ENCODE measurements around the gene ZFTA. TPM values are rescaled to one million over a fixed set of nuclear protein-coding genes. Genes with fewer than 3 reads are reported as not detected.

ZFTA gene
- total RNA-seq (ENCODE audit: low replicate concordance) = 13.2 and 62.7 TPM in 2 replicates

DNA sequence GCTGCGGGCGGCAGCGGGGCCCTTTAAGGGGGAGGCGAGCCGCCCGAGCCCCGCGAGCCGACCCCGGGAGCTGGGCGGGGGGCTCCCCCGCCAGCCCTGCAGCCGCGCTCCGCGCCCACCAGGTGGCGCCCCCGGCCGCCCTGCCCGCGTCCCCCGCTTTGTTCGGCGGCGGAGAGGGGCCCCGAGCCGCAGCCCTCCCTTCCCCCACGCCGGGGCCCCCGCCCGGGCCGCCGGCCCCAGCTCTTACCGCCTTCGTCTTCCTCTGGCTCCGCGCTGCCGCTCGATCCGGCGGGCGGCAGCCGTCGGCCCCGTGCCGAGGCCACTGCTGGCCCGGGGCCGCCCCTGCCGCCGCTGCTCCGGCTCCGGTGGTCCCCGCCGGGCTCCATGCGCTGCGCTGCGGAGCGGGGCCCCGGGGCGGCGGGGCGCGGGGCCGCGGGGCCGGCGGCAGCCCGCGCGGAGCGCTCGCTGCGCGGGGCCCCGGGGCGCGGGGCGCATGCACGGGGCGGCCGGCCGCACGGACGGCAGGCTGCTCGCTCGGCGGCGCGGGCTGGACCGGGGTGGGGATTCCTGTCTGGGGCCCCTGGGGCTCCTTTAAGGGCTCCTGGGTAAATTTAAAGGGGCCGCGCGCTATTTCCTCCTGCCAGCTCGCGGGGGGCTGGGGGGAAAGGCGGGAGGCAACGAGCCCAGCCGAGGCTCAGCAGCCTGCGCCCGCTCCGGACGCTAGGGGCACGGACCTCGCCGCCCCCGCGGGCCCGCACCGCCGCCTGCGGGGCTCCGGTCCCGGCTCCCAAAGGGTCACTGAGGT, at the start of gene ZFTA:
Gene ZFTA, minus strand, starts transcription at position 539 of the 805 bp plus-strand sequence. Its CDS starts 153 bp downstream, at position 386.
- peak within 1 kb of the TSS; percentile 81 for H3K4me3 ChIP-seq (ENCODE audit: low read depth, low read length)
- TF ChIP-seq CTCF (IDR thresholded peaks at IDR 0.05; ENCODE audit: insufficient read depth, low read length) = peak; percentile 49
- DNase-seq (ENCODE audit: low read depth) = peak; percentile 55

DNA sequence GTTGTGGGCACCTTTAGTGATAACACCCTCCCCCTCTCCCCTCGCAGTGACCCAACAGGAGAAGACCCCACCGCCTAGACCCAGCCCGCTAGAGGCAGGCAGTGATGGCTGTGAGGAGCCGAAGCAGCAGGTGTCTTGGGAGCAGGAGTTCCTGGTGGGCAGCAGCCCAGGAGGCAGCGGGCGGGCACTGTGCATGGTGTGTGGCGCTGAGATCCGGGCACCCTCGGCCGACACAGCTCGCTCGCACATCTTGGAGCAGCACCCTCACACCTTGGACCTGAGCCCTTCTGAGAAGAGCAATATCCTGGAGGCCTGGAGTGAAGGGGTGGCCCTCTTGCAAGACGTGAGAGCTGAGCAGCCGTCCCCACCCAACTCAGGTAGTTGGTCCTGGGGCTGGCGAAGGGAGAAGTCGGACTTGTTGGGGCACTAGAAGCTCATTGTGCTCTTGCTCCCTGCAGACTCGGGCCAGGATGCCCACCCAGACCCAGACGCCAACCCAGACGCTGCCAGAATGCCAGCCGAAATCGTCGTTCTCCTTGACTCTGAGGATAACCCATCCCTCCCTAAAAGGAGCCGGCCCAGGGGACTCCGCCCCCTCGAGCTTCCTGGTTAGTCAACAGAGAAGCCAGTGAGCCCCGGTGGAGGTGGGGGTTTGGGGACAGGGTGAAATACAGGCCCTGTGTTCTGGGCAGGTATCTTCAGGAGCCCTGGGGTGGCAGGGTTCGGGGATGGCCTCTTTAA, 49.4 kb upstream of the ZFTA start:
- no peak for DNase-seq (ENCODE audit: low read depth)
- TF ChIP-seq CTCF (IDR thresholded peaks at IDR 0.05; ENCODE audit: insufficient read depth, low read length) = no peak

DNA sequence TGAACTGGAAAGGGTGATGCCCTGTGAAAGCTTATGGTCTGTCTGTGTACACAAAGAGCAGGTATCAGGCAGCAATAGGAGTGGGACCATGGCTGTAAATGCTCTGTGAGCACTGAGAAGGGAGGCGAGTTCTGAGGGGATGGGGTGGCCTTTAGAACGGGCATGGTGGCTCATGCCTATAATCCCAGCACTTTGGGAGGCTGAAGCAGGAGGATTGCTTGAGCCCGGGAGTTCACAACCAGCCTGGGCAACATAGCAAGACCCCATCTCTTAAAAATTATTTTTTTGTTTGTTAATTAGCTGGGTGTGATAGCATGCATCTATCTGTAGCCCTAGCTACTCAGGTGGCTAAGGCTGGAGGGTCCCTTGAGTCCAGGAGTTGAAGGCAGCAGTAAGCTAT, 48.2 kb upstream of the ZFTA start:
- no peak for TF ChIP-seq CTCF (IDR thresholded peaks at IDR 0.05; ENCODE audit: insufficient read depth, low read length)
- DNase-seq (ENCODE audit: low read depth) = no peak
- no peak overlapping the region for H3K4me3 ChIP-seq (ENCODE audit: low read depth, low read length)

More for the DNA sequence above, 49.4 kb upstream of the ZFTA start:
- H3K4me3 ChIP-seq (ENCODE audit: low read depth, low read length) = no peak overlapping the region

DNA sequence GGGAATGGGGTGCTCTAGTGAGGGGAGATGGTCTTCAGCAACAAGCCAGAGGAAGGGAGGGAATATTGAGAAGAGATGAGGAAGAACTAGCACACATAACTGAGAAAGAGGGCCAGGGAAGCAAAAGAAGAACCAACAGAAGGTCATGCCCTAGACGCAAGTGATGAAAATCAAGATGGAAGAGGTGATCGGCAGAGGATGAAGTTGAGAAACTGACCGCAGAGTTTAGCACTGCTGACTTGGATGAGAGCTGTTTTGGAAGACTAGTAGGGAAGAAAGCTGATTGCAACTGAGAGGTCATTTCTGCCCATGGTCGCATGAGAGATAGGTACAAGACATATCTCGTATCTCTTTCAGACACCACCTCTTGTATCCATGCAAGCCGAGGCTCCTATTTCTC, 47.6 kb upstream of the ZFTA start:
- DNase-seq (ENCODE audit: low read depth) = no peak
- no peak for TF ChIP-seq CTCF (IDR thresholded peaks at IDR 0.05; ENCODE audit: insufficient read depth, low read length)
- no peak overlapping the region for H3K4me3 ChIP-seq (ENCODE audit: low read depth, low read length)

DNA sequence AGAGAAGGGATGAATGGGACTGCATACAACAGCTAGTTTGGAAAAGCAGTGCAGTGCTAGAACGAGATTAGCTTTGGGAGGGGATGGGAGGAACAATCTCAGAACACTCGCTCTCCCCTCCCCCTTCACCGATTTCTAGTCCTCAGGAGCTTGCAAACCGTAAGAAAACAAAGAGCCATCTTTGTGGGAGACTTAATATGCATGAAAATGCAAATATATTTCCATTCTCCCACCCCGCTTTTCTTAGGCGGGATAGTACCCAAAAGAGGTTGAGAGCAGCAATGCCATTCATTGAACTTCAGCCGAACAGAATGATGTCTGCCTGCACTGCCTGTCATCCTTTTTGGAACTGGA, 45.8 kb upstream of the ZFTA start:
- TF ChIP-seq CTCF (IDR thresholded peaks at IDR 0.05; ENCODE audit: insufficient read depth, low read length) = no peak
- H3K4me3 ChIP-seq (ENCODE audit: low read depth, low read length) = peak overlapping the region; percentile 91
- no peak for DNase-seq (ENCODE audit: low read depth)

DNA sequence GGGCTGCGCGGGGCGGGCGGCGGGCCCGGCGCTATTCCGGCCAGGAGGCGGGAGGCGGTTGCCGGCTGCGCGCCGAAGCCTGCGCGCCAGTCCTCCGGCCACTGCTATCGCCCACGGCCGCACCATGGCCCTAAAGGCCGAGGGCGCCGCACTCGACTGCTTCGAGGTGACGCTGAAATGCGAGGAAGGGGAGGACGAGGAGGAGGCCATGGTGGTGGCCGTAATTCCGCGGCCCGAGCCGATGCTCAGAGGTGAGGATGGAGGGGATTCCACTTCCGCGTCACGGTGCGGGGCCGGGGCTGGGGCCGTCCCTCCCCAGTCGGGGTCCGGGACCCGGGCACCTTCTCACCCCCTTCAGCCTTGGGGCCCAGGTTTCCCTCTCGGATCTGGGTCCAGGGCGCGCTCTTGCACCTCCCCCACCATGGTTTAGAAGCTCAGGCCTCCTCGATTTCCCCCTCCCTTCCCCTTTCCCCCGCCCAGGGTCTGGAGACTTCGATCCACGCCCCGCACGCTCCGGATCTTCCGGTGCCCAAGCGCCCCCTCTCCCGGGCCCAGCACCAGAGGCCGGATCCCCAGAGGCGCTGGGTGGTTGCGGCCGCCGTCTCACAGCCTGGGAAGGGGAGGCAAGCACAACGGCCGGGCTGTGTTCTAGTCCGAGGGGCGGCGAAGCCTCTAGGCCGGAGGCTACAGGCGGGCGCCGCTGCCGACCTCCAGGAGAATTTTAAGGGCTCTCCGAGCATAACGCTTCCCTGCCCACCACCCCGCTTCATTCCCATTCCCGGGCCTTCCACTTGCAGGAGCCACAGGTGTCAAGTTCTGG, 45.2 kb upstream of the ZFTA start:
- DNase-seq (ENCODE audit: low read depth) = peak; percentile 40
- TF ChIP-seq CTCF (IDR thresholded peaks at IDR 0.05; ENCODE audit: insufficient read depth, low read length) = no peak
- H3K4me3 ChIP-seq (ENCODE audit: low read depth, low read length) = peak overlapping the region; percentile 91
